GM19467 (cell line): ENCODE measurements around the gene TNFAIP2.
"Not testable (repeated sequence)": the region's sequence is repeated elsewhere in the genome, so short reads cannot be mapped to it uniquely, and the experiment has no call there.

ENCODE experiments used
- ATAC-seq: cut with Tn5 transposase; IDR thresholded peaks from one replicate; pipeline ENCODE4 v1.9.1; 2021; ENCODE audit warnings: mild to moderate bottlenecking, moderate library complexity; ENCODE audit not compliant: unreplicated experiment

The TNFAIP2 gene

DNA sequence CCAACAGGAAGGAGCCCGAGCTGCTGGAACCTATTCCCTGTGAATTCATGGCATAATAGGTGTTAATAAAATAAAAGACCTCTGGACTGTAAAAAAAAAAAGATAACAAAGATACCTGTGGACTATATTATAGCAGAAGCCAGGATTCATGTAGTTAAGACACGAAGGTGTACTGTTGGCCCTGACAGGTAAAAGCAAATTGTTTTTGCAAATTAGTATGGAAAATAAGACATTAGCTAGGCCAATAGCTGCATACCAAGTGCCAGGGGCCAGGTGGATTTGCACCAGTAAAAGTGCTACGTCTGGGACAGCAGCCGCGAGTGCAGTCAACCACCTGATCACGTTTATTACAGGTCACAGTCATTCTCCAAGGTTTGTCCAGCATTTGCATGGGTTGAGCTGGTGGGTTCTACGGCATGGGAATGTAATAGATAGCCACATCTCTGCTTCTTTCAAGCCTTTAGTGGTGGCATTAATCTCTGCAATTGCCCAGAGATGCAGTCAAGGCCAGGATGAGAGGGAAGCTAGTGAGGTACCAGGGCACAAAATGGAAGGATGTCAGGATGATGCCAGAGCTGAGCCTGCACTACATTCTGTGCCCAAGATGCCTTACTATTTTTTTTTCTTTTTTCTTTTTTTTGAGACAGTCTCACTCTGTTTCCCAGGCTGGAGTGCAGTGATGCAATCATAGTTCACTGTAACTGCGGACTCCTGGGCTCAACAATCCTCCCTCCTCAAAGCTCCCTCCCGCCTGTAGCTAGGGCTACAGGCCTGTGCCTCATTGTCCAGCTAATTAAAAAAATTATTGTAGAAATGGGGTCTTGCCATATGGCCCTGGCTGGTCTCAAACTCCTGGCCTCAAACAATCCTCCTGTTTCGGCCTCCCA, 26.3 kb downstream of the TNFAIP2 start:
- no peak for ATAC-seq

DNA sequence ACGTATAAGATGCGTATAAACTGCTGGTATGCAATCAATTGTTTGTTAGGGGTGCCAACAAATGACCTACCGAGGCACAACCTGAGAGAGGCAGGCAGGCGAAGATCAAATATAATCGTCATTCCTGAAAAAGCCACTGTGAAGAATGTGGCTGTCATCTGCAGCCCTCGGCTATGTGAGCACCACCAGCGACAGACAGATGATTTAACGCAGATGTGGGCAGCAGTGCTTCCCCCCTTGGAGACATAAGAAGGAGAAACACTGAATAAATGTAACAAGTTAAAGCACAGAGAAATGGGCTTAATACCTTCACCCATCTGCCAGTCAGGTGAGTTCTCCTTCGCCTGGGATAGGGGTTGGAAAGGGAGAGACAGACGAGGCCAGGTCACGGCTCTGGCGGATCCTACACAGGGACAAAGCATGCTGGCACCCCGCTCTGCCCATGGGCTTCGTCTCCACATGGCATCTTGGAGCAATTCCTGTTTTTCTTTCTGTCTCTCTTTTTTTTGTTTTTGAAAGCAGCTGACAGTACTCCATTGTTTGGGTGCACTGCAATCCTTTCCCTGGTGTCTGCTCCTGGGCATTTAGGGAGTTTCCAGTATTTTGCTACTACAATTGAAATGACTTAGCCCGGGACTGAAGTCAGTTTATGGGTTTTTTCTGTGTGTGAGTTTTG, 28.1 kb downstream of the TNFAIP2 start:
- ATAC-seq, result no peak

DNA sequence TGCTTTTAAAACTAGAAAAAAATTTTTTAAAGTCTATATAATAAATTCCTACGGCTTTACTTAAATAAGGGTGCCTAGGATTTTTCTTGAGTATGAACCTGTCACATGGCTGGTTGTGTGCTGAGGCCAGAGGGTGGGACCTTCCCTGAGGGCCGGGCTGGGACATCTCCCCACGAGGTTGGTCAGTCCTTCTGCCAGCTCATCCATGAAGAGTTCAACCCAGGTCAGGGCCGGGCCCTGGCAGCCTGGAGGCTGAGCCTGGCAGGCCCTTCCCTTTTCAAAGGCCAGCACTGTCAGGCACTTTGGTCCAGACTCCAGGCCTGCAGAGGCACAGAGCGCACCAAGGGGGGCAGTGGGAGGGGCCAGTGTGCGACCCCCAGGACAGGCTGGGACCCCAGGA, 31.7 kb downstream of the TNFAIP2 start:
- ATAC-seq, result no peak

DNA sequence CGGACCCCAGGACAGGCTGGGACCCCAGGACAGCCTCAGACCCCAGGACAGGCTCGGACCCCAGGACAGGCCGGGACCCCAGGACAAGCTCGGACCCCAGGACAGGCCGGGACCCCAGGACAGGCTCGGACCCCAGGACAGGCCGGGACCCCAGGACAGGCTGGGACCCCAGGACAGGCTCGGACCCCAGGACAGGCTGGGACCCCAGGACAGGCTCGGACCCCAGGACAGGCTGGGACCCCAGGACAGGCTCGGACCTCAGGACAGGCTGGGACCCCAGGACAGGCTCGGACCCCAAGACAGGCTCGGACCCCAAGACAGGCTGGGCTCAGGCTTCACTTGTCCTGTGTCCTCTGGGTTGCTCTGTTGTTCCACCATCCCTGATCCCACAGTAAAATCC, 32.2 kb downstream of the TNFAIP2 start:
- not testable (repeated sequence) for ATAC-seq

DNA sequence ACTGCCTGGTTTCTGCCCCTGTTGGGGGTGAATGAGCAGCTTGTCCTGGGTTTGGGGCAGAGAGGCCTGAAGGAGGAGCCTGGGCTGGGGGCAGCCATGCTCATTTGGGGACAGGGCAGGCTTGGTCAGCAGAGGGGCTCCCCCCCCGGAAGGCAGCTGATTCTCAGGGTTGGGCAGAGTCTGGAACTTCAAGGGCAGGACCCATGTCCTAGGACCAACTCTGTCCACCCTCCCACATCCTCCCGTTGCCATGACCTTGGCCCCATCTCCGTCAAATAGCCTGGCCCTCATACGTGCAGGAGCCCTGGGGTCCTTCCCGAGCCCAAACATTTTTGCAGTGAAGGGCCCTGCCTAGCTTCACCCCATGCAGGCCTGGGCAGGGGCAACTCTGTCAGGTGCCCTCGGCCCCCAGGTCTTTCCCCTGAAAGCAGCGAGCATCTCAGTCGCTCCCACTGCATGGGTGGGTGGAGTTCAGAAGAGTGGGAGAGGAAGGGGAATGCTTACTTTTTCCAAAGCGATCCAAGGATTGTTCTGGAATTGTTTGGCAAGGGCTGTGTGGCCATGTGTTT, 32.6 kb downstream of the TNFAIP2 start:
- no peak for ATAC-seq

DNA sequence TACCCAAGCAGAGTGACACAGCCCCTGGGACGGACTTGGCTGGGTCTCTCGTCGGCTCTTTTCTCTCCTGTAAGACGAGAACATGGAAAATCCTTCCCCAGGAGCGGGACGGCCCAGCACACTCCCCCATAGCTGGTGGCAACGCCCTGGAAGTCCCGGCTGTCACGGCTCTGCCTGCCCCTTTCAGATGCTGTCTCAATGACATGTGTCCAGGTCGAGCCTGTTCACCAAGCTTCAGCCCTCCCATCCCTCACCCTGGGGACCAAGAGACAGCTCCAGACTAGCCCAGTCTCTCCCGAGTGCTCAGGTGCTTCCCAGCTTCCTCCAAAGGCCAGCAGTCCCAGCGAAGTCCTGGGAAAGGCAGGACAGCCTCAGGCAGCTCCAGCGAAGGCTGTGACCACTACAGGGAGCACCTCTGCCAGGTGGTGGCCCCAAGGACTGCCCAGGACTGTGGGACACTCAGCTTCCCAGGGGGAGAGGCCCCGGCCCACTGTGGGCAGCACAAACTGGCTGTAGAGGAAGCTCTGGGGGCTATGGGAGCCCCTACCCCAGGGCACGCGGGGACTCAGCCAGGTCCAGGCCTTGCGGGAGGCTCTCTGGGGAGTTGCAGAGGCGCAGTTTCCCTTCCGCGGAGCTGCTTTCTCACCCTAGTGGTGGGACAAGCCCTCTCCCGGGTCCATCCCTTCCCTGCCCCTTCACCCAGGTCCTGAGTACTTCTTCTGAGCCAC, 33.6 kb downstream of the TNFAIP2 start:
- ATAC-seq, result no peak

DNA sequence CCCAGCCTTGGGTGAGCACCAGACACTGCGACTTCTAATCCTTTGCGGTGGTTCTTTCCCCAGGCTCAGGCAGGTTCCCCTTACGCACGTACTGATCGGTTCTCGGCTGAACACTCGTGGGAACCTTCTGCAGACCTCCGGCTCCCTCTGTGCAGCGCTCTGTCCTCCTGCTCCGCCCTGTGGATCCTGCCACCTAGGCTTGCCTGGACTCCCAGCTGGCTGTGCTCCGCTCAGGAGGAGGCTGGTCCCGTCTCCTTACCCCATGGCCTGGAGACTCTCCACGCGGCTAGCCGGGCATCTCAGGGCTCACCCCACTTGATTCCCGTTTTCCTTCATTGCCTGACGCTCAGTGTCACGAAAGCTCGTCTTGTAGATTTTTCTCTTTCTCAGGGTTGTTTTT, 34.7 kb downstream of the TNFAIP2 start:
- ATAC-seq, result no peak

DNA sequence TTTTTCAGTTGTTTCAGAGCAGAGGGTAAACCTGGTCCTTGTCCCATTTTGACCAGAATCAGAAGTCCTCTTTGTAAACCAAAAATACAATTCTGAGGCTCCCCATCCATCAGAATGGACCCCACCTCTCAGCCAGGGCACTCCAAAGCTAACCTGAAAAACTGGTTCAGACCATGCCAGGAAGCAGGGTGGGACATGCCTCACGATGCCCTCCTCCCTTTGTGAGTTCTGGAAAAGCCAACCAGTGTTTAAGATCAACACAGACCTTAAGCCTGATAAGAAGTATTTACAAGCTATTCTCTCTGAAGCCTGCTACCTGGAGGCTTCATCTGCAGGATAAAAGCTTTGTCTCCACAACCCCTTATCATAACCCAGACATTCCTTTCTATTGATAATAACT, 35.4 kb downstream of the TNFAIP2 start:
- ATAC-seq, result no peak

DNA sequence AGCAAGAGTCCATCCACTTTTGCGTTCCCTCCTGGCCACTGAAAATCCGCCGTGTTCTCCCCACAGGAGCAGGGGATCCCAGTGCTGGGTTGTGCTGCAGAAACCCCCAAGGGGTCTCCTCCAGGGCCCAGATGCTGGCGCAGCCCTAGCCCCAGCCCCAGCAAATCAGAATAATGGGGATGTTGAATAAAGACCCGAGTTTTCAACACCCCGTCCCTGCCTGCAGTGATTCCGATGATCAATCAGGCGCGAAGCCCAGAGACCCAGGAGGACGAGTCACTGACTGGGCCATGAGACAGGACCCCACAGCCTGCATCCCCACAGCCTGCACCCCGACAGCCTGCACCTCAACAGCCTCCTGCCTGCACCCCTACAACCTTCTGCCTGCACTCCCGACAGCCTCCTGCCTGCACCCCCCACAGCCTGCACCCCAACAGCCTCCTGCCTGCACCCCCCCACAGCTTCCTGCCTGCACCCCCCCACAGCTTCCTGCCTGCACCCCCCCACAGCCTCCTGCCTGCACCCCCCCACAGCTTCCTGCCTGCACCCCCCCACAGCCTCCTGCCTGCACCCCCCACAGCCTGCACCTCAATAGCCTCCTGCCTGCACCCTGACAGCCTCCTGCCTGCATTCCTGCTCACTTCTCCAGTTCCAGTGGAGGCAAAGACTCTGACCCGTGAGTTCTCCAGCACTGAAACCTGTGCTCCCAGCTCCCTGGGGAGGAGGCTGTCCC, 37.2 kb downstream of the TNFAIP2 start:
- ATAC-seq, result no peak

DNA sequence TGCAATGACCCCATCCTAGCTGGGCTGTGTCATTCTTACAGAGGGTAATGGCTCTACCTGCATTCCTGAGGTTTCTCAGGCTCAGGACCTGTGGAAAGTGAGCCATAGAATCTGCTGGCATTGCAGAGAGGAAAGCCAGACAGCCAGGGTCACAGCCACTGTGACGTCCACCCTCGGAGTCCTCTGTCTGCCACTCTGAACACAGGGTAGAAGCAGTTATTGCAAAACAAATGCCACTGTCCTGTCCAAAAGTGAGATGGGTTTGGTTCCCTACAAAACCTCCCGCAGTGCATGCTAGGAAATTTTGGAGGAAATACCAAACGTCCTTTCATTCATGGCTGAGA, 37.8 kb downstream of the TNFAIP2 start:
- no peak for ATAC-seq

DNA sequence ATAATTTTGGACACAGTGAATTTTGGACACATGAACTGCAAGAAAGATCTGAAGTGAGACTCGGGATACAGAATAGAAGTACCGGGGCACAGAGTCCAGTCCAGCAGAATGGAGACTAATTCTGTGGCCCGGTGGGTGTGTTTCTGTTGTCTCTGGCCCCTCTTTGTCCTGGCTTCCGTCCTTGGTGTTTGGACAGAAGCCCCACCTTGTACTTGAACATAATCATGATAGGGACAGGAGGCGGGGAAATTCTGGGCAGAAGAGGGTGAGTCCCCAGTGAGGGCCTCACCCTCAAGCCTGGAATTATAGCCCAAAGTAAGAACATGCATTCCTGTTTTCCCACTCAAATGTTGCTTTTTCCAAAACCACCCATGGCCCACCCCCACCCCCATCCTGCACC, 39.9 kb downstream of the TNFAIP2 start:
- ATAC-seq, result no peak

DNA sequence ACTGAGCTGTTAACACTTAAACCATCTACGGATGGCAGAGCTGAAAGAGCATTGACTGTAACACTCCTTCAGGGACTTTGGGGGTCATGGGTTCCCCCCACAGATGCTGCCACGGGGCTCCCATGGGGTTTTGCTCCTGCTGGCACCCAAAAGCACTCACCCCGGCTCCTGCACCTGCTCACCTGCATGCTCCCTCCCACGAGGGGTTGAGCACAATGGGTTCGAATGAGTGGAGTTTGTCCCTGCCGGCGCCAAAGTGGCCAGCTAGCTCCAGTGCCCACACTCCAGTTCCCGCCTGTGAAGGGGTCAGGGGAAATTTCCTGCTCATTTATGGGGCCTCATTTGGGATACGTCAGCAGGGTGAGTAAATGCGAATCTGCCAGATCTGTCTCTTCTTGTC, 40.7 kb downstream of the TNFAIP2 start:
- ATAC-seq, result no peak

DNA sequence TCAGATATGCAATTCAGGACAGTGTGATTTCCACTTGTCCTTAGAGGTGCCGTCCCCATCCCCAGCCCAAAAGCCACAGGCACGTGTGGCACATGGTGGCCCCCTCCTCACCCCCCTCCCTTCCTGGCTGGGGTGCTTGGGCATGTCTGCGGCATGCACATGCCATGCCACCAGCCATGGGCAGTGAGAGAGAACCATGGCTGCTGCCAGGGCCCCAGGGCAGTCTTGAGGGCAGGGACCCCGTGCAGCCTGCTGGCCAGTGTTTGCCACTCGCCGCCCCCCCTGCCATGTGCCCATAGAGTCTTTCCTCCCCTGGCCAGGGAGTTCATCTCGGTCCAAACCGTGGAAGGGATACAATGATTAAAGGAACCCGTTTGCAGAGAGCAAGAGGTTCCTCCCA, 41.5 kb downstream of the TNFAIP2 start:
- no peak for ATAC-seq

DNA sequence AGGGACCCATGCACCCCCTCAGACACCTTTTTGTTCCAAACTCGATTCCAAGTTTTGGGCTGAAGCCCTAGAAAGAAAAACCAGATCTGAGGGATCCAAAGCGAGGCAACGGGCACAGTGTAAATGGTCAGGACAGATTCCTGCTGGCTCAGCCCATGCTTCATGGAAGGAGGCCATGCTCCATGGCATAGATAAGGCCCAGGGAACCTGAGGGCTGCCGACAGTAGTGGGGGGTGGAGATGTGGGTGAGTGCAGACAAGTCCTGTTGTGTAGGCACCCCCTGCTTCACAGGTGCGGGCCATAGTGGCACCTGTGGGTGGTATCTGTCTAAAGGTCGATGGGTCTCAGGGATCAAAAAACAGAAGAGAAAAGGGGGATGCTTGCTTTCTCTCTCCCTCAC, 42.1 kb downstream of the TNFAIP2 start:
- no peak for ATAC-seq

DNA sequence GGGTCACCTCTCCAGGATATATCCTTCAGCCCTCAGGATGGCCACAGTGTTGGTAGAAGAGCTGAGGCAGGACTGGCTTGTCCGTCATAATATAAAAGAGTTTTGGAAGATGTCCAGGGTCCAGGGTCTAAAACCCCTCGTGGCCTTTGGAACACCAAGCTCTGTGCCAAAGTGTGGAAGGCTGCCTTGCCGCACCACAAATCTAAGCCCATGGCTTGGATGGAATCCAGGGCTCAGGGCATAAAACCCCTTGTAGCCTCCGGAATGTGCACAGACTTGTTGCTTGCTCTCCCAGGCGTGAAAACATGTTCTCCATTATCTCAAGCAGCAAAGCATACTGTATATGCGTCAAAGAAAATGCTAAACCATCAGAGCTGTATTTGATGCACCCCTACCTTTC, 46.7 kb downstream of the TNFAIP2 start:
- ATAC-seq, result no peak

DNA sequence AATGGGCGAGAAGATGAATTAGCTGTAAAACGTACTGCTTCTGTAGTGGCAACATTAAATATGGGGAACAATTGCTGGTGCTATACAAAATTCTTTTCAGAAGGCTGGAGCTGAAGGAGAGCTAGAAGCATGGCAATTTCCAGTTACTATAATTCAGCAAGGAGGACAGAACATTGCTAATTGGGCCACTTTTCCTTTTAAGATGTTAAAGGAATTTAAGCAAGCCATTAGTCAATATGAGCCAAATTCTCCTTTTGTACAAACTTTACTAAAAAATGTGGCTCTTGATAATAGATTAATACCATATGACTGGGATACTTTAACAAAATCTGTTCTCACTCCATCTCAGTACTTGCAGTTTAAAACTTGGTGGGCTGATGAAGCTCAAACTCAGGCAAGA, 47.9 kb downstream of the TNFAIP2 start:
- ATAC-seq, result not testable (repeated sequence)

DNA sequence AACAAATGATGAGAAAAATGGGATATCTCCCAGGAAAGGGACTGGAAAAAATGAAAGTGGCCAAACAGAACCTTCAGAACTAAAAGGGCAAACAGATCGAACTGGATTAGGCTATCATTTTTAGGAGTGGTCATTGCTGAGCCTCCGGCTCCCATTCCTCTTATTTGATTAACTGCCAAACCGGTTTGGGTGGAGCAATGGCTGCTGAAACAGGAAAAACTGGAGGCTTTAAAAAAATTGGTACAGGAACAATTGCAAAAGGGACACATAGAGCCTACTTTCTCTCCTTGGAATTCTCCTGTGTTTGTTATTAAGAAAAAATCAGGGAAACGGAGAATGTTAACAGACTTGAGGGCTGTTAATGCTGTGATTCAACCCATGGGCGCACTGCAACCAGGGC, 49.7 kb downstream of the TNFAIP2 start:
- ATAC-seq, result no peak

DNA sequence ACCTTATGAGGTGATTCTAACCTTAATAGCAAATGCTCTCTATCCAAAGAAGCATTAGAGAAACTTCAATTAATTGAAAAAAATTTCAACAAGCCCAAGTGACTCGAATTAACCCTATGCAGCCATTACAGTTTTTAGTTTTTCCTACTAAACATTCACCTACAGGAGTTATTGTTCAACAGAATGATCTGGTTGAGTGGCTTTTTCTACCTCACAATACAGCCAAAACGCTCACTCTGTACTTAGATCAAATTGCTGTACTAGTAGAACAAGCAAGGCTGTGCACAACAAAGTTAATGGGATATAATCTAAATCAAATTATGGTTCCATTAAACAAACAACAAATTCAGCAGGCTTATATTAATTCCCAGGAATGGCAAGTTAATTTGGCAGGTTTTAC, 50.6 kb downstream of the TNFAIP2 start:
- not testable (repeated sequence) for ATAC-seq

DNA sequence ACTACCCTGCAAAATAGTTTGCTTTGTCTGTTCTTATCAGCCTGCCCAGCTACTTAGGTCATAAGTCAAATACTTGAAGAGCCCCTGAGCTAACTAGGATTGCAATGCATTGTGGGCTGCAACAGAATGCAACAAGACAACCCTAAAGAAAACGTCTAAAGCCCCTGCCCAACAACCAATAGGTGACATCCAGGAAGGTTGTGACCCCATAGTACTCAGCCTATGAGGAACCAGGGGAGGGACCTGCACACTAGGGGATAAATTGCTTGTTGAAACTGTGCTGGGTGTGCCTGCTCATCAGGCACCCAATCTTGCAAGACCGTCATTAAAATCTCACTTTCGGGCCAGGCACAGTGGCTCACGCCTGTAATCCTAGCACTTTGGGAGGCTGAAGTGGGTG, 52.9 kb downstream of the TNFAIP2 start:
- not testable (repeated sequence) for ATAC-seq

DNA sequence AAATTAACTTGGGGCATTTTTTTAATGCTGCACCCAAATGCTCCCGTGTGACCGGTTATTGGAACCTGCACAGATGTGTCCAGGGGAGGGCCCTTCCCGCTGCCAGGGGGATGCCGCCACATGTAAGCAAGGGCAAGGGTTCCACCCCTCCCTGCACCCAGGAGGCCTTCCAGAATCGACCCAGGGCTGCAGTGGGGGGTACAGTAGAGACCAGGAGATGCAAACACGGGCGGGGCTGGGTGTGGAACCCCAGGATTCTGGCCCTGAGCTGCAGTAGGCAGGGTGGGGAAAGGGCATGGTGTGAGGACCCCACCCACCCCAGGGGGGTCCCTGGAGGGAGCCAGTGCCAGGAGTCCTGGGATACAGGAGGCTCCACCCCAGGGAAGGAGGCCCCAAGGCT, 54.1 kb downstream of the TNFAIP2 start:
- no peak for ATAC-seq

DNA sequence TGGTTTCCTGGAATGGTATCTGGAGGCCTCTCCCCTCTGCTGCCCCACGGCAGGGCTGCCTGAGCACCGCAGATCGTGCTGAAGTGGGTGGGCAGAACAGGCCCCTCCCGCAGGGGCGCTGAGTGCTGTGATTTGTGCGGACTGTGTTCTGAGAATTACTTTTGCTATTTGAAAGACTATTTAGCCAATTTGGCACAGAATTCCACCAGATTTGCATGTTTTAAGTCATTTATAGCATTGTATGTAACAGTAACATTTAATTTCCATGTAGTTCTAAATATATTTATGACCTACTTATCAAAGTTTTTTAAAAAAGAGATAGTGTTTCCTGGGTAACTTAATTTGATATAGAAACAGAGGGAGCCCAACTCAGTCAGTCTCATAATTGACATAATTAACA, 55.3 kb downstream of the TNFAIP2 start:
- ATAC-seq, result no peak
